ENCODE data around the gene STK31. TPM values are rescaled to one million over a fixed set of nuclear protein-coding genes. Genes with fewer than 3 reads are reported as not detected.
A peak's percentile ranks its signal among the peaks of the same experiment; 100 is the strongest.

Gene STK31
- total RNA-seq, 1 donor from 2014 or later: 0.16 TPM

- Mint-ChIP-seq H3K4me1 (ENCODE audit: low read depth) (no peaks in the 10 kb centered on the region), H3K27ac (no peak overlapping the region), H3K36me3 (ENCODE audit: low read depth) (peaks cover 11% of the 10 kb centered on the region), H3K27me3 (ENCODE audit: low read depth) (no peaks in the 10 kb centered on the region), H3K4me3 (ENCODE audit: low read depth) (no peak overlapping the region), H3K9me3 (no peaks in the 10 kb centered on the region)
- DNase-seq (ENCODE audit: low spot score): no peak
- intact Hi-C loops (cut with micrococcal nuclease): no loop called here
Measured at GRCh38 chr7:23689165-23689564, 20.9 kb upstream of the STK31 start.

- Mint-ChIP-seq H3K27ac (no peak overlapping the region), H3K4me3 (ENCODE audit: low read depth) (no peak overlapping the region), H3K36me3 (ENCODE audit: low read depth) (peaks cover 13% of the 10 kb centered on the region), H3K9me3 (no peaks in the 10 kb centered on the region), H3K4me1 (ENCODE audit: low read depth) (no peaks in the 10 kb centered on the region), H3K27me3 (ENCODE audit: low read depth) (no peaks in the 10 kb centered on the region)
- DNase-seq (ENCODE audit: low spot score): no peak
- intact Hi-C loops (cut with micrococcal nuclease): loop anchor here (1.0 kb wide), 1 partner anchor 20 kb away; no protein-coding TSS in a partner anchor
Measured at GRCh38 chr7:23691320-23691719, 18.7 kb upstream of the STK31 start.

- H3K27me3 Mint-ChIP-seq (ENCODE audit: low read depth): no peaks in the 10 kb centered on the region
- no peak for DNase-seq (ENCODE audit: low spot score)
- intact Hi-C loops (cut with micrococcal nuclease): no loop called here
- no peaks in the 10 kb centered on the region for H3K9me3 Mint-ChIP-seq
- no peak overlapping the region for H3K4me3 Mint-ChIP-seq (ENCODE audit: low read depth)
- no peaks in the 10 kb centered on the region for H3K4me1 Mint-ChIP-seq (ENCODE audit: low read depth)
- H3K36me3 Mint-ChIP-seq (ENCODE audit: low read depth): peaks cover 13% of the 10 kb centered on the region
- H3K27ac Mint-ChIP-seq: no peak overlapping the region
Measured at GRCh38 chr7:23693224-23693623, 16.8 kb upstream of the STK31 start.

DNA sequence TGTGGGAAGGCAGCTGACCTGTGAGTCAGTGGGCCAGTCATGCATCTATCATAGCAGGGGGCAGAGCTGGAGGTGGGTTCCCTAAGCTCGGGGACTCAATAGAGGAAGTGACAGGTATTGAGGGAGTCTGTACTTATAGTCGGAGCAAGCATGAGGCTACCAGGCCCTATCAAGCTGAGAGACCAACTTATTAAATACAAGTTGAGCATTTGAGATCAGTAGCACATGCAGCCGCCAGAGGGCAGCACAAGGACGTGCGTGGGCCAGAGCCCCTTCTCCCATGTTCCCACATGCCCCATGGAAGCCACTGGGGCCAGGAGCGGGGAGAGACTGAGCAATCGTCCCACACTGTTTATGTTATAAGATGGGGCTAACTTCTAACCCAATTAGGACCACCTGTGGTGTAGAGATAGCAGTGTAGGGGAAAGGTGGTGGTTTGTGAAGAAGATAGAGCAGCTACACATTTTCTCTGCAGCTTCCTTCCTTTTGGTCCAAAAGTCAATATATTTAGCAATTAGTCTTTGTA is 13.0 kb upstream of the STK31 start:
- Mint-ChIP-seq H3K4me1 (ENCODE audit: low read depth) (no peaks in the 10 kb centered on the region), H3K27ac (no peak overlapping the region), H3K27me3 (ENCODE audit: low read depth) (no peaks in the 10 kb centered on the region), H3K4me3 (ENCODE audit: low read depth) (no peak overlapping the region), H3K9me3 (no peaks in the 10 kb centered on the region), H3K36me3 (ENCODE audit: low read depth) (peaks cover 9% of the 10 kb centered on the region)
- peak; percentile 25 for DNase-seq (ENCODE audit: low spot score)
- intact Hi-C loops (cut with micrococcal nuclease): no loop called here

DNA sequence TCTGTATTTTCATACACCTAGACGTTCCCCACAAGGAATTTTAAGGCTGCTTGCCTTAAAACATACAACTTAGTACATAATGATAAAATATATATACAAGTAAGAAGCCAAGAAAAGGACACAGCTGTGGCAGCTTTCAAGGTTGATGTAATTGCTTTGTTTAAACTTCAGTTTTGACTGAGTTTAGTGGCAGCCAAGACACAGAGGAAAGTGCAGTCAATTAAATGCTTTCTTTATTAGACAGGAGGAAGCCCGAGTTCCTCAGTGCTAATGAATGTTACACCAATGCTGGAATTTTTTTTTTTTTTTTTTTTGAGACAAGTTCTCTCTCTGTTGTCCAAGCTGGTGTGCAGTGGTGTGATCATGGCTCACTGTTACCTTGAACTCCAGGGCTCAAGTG is 11.2 kb upstream of the STK31 start:
- Mint-ChIP-seq H3K27ac (no peak overlapping the region), H3K9me3 (peaks cover under 1% of the 10 kb centered on the region), H3K4me1 (ENCODE audit: low read depth) (no peaks in the 10 kb centered on the region), H3K4me3 (ENCODE audit: low read depth) (no peak overlapping the region), H3K36me3 (ENCODE audit: low read depth) (peaks cover 9% of the 10 kb centered on the region), H3K27me3 (ENCODE audit: low read depth) (no peaks in the 10 kb centered on the region)
- intact Hi-C loops (cut with micrococcal nuclease): no loop called here
- DNase-seq (ENCODE audit: low spot score): no peak

- Mint-ChIP-seq H3K36me3 (ENCODE audit: low read depth) (peaks cover 10% of the 10 kb centered on the region), H3K27me3 (ENCODE audit: low read depth) (no peaks in the 10 kb centered on the region), H3K4me3 (ENCODE audit: low read depth) (no peak overlapping the region), H3K4me1 (ENCODE audit: low read depth) (no peaks in the 10 kb centered on the region), H3K9me3 (peaks cover 13% of the 10 kb centered on the region), H3K27ac (no peak overlapping the region)
- intact Hi-C loops (cut with micrococcal nuclease): no loop called here
- no peak for DNase-seq (ENCODE audit: low spot score)
Measured at GRCh38 chr7:23700046-23700445, 10.0 kb upstream of the STK31 start.

DNA sequence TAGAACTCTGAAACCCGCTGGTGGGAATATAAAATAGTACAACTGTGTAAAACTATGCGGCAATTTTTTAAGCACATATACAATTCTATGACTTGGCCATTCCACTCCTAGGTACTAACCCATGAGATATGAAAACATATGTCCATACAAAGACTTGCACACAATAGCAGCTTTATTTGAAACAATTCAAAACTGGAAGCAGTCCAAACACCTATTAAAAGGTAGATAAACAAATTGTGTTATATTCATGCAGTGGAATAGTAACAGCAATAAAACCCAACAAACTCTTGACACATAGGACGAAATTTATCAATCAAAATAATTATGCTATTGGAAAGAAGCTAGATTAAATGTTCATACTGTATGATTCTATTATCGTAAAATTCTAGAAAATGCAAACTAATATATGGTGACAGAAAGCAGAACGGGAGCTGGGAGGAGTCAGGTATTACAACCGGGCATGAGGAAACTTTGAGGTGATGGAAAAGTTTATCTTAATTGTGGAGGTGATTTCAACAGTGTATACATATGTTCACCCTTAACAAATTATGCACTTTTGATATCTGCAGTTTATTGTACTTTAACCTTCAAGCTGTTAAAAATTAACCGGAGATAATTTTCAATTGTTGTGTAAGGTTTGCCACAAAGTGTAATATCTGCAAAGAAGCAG is 803 bp upstream of the STK31 start:
- Mint-ChIP-seq H3K36me3 (ENCODE audit: low read depth) (peaks cover 10% of the 10 kb centered on the region), H3K4me1 (ENCODE audit: low read depth) (no peaks in the 10 kb centered on the region), H3K9me3 (peaks cover 22% of the 10 kb centered on the region), H3K4me3 (ENCODE audit: low read depth) (no peak overlapping the region), H3K27me3 (ENCODE audit: low read depth) (peaks cover 2% of the 10 kb centered on the region), H3K27ac (no peak overlapping the region)
- intact Hi-C loops (cut with micrococcal nuclease): no loop called here
- DNase-seq (ENCODE audit: low spot score): no peak

DNA sequence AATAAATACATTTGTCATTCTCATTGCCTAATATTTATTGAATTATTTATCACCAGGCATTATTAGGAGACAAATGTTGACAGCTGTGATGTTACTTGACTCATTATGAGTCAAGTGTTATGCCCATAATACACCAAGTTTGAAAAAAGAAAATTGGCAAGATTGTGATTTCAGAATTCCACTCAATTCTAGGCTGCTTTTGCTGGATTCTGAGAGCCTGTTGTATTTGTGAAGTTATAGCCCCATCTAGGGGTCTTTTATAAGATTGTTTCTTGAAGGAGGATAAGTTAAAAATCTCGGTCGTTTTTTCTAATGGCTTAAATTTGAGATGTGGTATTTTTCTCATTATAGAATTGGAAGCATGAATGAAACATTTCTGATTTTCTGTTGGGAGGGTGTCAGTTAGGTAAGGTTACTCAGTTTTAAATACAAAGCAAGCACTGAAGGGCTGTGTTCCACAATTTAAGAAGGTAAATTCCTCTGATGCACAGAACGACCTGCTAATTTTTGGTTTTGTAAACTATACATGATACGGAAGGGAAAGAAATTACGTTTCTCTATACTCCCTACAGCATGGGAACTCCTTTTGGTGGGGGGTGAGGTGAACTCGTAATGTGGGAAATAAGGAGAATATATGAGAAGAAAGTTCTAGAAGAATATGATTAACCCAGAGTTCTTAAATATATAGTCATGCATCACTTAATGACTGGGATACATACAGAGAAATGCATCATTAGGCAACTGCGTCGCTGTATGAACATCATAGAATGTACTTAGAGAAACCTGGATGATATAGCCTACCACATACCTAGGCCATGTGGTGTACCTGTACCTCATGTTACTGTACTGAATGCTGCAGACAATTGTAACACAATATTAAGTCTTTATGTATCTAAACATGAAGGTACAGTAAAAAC is 2.6 kb downstream of the STK31 start:
- Mint-ChIP-seq H3K27me3 (ENCODE audit: low read depth) (peaks cover 2% of the 10 kb centered on the region), H3K36me3 (ENCODE audit: low read depth) (no peaks in the 10 kb centered on the region), H3K4me1 (ENCODE audit: low read depth) (no peaks in the 10 kb centered on the region), H3K4me3 (ENCODE audit: low read depth) (no peak overlapping the region), H3K9me3 (no peaks in the 10 kb centered on the region), H3K27ac (no peak overlapping the region)
- no peak for DNase-seq (ENCODE audit: low spot score)
- intact Hi-C loops (cut with micrococcal nuclease): loop anchor here (1.0 to 2.0 kb wide), 3 partner anchors 142 to 450 kb away; no protein-coding TSS in a partner anchor

- Mint-ChIP-seq H3K27me3 (ENCODE audit: low read depth) (peaks cover 4% of the 10 kb centered on the region), H3K4me3 (ENCODE audit: low read depth) (no peak overlapping the region), H3K36me3 (ENCODE audit: low read depth) (no peaks in the 10 kb centered on the region), H3K9me3 (no peaks in the 10 kb centered on the region), H3K4me1 (ENCODE audit: low read depth) (no peaks in the 10 kb centered on the region), H3K27ac (no peak overlapping the region)
- DNase-seq (ENCODE audit: low spot score): no peak
- intact Hi-C loops (cut with micrococcal nuclease): loop anchor here (2.0 kb wide), 1 partner anchor 451 kb away; no protein-coding TSS in a partner anchor
Measured at GRCh38 chr7:23713285-23714149, 3.5 kb downstream of the STK31 start.

DNA sequence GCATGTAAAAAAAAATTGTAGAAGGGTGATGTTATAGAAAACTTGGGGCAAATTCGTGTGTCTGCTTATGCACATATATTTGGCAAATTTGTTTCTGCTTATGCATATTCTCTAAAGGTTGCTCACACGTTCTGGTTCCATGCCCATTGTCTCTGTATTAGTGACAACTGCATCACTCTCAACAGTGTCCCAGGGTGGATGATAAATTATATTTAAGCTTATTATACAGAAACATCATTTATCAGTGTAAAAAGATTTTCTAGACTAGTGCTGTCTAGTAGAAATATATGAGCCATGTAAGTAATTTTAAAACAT is 4.1 kb downstream of the STK31 start:
- Mint-ChIP-seq H3K4me1 (ENCODE audit: low read depth) (no peaks in the 10 kb centered on the region), H3K27ac (no peak overlapping the region), H3K9me3 (no peaks in the 10 kb centered on the region), H3K4me3 (ENCODE audit: low read depth) (no peak overlapping the region), H3K27me3 (ENCODE audit: low read depth) (peaks cover 4% of the 10 kb centered on the region), H3K36me3 (ENCODE audit: low read depth) (no peaks in the 10 kb centered on the region)
- intact Hi-C loops (cut with micrococcal nuclease): no loop called here
- no peak for DNase-seq (ENCODE audit: low spot score)

GRCh38 chr7:23714579-23714978 is 4.6 kb downstream of the STK31 start:
- Mint-ChIP-seq H3K27ac (no peak overlapping the region), H3K4me3 (ENCODE audit: low read depth) (no peak overlapping the region), H3K4me1 (ENCODE audit: low read depth) (no peaks in the 10 kb centered on the region), H3K9me3 (no peaks in the 10 kb centered on the region), H3K36me3 (ENCODE audit: low read depth) (no peaks in the 10 kb centered on the region), H3K27me3 (ENCODE audit: low read depth) (peaks cover 4% of the 10 kb centered on the region)
- intact Hi-C loops (cut with micrococcal nuclease): no loop called here
- DNase-seq (ENCODE audit: low spot score): no peak

DNA sequence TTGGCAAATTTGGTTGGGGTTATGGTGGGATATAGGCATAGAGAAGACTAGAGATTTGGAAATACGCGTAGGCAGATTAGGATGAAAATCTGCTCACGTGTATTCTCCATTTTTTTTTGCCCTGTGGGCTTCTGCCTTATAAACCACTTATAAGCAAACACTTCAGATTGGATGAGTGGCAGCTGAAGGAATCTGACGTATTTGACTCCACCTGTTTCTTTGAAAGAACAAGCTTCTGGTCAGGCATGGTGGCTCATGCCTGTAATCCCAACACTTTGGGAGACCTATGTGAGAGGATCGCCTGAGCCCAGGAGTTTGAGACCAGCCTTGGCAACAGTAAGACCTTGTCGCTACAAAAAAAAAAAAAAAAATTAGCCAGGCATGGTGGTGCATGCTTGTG is 5.1 kb downstream of the STK31 start:
- Mint-ChIP-seq H3K4me3 (ENCODE audit: low read depth) (no peak overlapping the region), H3K27me3 (ENCODE audit: low read depth) (peaks cover 4% of the 10 kb centered on the region), H3K36me3 (ENCODE audit: low read depth) (no peaks in the 10 kb centered on the region), H3K9me3 (no peaks in the 10 kb centered on the region), H3K4me1 (ENCODE audit: low read depth) (no peaks in the 10 kb centered on the region), H3K27ac (no peak overlapping the region)
- intact Hi-C loops (cut with micrococcal nuclease): no loop called here
- DNase-seq (ENCODE audit: low spot score): no peak

Data from activated T-helper 2 cell treated with anti-CD3 and anti-CD28 coated beads, Interferon-gamma antibody, Interleukin-2, Interleukin-4, amounts not matched to agents 10 μg/mL and 5 μg/mL and 100 μg/mL, durations not matched to agents 14 hours and 24 hours and 36 hours (primary cell).